CD14-positive monocyte (primary cell): ENCODE data around the gene TTLL11. TPM values are rescaled to one million over a fixed set of nuclear protein-coding genes. Genes with fewer than 3 reads are reported as not detected.

ENCODE experiments used
- DNase-seq, 3 donors: peaks; one replicate each; pipeline ENCODE4 v3.0.0-alpha.2; 2011 to 2022
- H2AFZ ChIP-seq: 2 replicates; pipeline ENCODE4 v1.6.0; 2012; ENCODE audit warnings: mild to moderate bottlenecking, low read depth, low read length, inconsistent platforms; ENCODE audit not compliant: insufficient read depth, poor library complexity, severe bottlenecking
- H3K27ac ChIP-seq, 2 donors: 1 replicate in 1 of 2; 2 replicates in 1 of 2; pipeline ENCODE4 v1.5.1; 2012 to 2013; ENCODE audit warnings: low read length in 2 of 2, control low read depth in 1 of 2, inconsistent platforms in 1 of 2, low read depth in 1 of 2, mild to moderate bottlenecking in 1 of 2
- H3K27me3 ChIP-seq, 2 donors: one replicate each; pipeline versions ENCODE4 v1.6.0 to v1.6.1; 2011 to 2013; ENCODE audit warnings: low read length in 2 of 2; ENCODE audit not compliant: control insufficient read depth in 2 of 2, insufficient read depth in 2 of 2
- H3K36me3 ChIP-seq, 2 donors: replicated peaks in 1 of 2; 1 replicate in 1 of 2; 2 replicates in 1 of 2; pipeline versions ENCODE4 v1.5.1 to v1.6.1; 2012 to 2013; ENCODE audit warnings: low read length in 2 of 2, control low read depth in 1 of 2, inconsistent platforms in 1 of 2, mild to moderate bottlenecking in 1 of 2; ENCODE audit not compliant: insufficient read depth in 2 of 2, control insufficient read depth in 1 of 2
- H3K4me1 ChIP-seq, 2 donors: 1 replicate in 1 of 2; 2 replicates in 1 of 2; pipeline versions ENCODE4 v1.5.1 to v1.6.1; 2012 to 2013; ENCODE audit warnings: low read length in 2 of 2, control low read depth in 1 of 2, inconsistent platforms in 1 of 2, mild to moderate bottlenecking in 1 of 2, moderate library complexity in 1 of 2; ENCODE audit not compliant: insufficient read depth in 2 of 2, control insufficient read depth in 1 of 2
- H3K4me2 ChIP-seq: replicated peaks from 2 replicates; pipeline ENCODE3; 2012; ENCODE audit warnings: low read length, moderate library complexity, mild to moderate bottlenecking; ENCODE audit not compliant: poor library complexity, severe bottlenecking; ENCODE audit errors: extremely low read depth
- H3K4me3 ChIP-seq, 3 experiments: fragments of 200-600 bp in 1 of 3; sonication (generic) in 1 of 3; replicated peaks in 1 of 3; 1 replicate in 2 of 3; 2 replicates in 1 of 3; pipeline ENCODE4 v1.5.1; 2011 to 2013; ENCODE audit warnings: low read length in 3 of 3, mild to moderate bottlenecking in 3 of 3, control low read depth in 2 of 3, low read depth in 2 of 3, inconsistent platforms in 1 of 3, moderate library complexity in 1 of 3
- H3K79me2 ChIP-seq: 2 replicates; pipeline ENCODE4 v1.6.0; 2012; ENCODE audit warnings: mild to moderate bottlenecking, control low read depth, inconsistent platforms, low read length, moderate library complexity; ENCODE audit not compliant: insufficient read depth
- H3K9ac ChIP-seq: 2 replicates; pipeline ENCODE4 v1.6.0; 2017; ENCODE audit warnings: low read length, mild to moderate bottlenecking; ENCODE audit not compliant: insufficient read depth, poor library complexity, severe bottlenecking
- H3K9me3 ChIP-seq, 2 donors: replicated peaks in 1 of 2; 1 replicate in 1 of 2; 2 replicates in 1 of 2; pipeline versions ENCODE4 v1.5.1 to v1.6.1; 2012 to 2013; ENCODE audit warnings: low read length in 2 of 2, control low read depth in 1 of 2; ENCODE audit not compliant: control insufficient read depth in 1 of 2, insufficient read depth in 1 of 2
- H4K20me1 ChIP-seq: 2 replicates; pipeline ENCODE4 v1.6.0; 2012; ENCODE audit warnings: mild to moderate bottlenecking, low read length, control low read depth, moderate library complexity; ENCODE audit not compliant: insufficient read depth
- H3K27ac Mint-ChIP-seq, 7 donors: one replicate each; pipeline ENCODE4 v1.8.0; 2020; ENCODE audit warnings: mild to moderate bottlenecking in 7 of 7, mixed read lengths in 7 of 7, moderate library complexity in 6 of 7, inconsistent platforms in 2 of 7
- H3K27me3 Mint-ChIP-seq, 3 donors: one replicate each; pipeline ENCODE4 v1.8.0; 2021 to 2022; ENCODE audit warnings: low read depth in 3 of 3, mild to moderate bottlenecking in 3 of 3, mixed read lengths in 3 of 3, moderate library complexity in 3 of 3, inconsistent platforms in 1 of 3
- H3K36me3 Mint-ChIP-seq, 2 donors: one replicate each; pipeline ENCODE4 v1.8.0; 2020; ENCODE audit warnings: mixed read lengths in 2 of 2, inconsistent platforms in 1 of 2, mild to moderate bottlenecking in 1 of 2
- H3K4me1 Mint-ChIP-seq: one replicate; pipeline ENCODE4 v1.8.0; 2020; ENCODE audit warnings: mild to moderate bottlenecking, mixed read lengths
- H3K4me3 Mint-ChIP-seq, 2 donors: one replicate each; pipeline ENCODE4 v1.8.0; 2020; ENCODE audit warnings: mild to moderate bottlenecking in 2 of 2, mixed read lengths in 2 of 2, moderate library complexity in 1 of 2
- H3K9me3 Mint-ChIP-seq, 7 donors: one replicate each; pipeline ENCODE4 v1.8.0; 2020 to 2022; ENCODE audit warnings: mixed read lengths in 7 of 7, mild to moderate bottlenecking in 6 of 7, moderate library complexity in 6 of 7, inconsistent platforms in 2 of 7
- WGBS: methylation state at CpG from one replicate; pipeline ENCODE4 v1.1.5; 2013; ENCODE audit warnings: missing lambda C conversion rate; ENCODE audit not compliant: insufficient coverage; 5-methylcytosine and 5-hydroxymethylcytosine counted together
- intact Hi-C, 2 donors: fragments of 100-400 bp; cut with micrococcal nuclease; formaldehyde crosslinking; loops; one replicate each; pipeline versions ENCODE4 v1.15.0 to v1.15.1; 2023
- polyA plus RNA-seq, 3 donors: library from polyadenylated mRNA; depleted of rRNA in 1 of 3; unstranded in 2 of 3; stranded (reverse) in 1 of 3; fragments of 300-500 nt in 2 of 3; fragments of >200 nt in 1 of 3; fragmentation: Illumina TruSeq in 2 of 3; gene quantifications; 1 replicate in 2 of 3; 2 replicates in 1 of 3; pipeline ENCODE4 v1.2.3, GENCODE V29; 2012 to 2021
- TF ChIP-seq, protein P1 (sequence below): fragments of 200-600 bp; IDR thresholded peaks from one replicate; pipeline ENCODE4 v1.8.0; 2022; ENCODE audit warnings: antibody characterized with exemption, mild to moderate bottlenecking

The TTLL11 gene
- polyA plus RNA-seq, 3 donors = 2.9 to 3.5 (median 3.1) TPM

DNA sequence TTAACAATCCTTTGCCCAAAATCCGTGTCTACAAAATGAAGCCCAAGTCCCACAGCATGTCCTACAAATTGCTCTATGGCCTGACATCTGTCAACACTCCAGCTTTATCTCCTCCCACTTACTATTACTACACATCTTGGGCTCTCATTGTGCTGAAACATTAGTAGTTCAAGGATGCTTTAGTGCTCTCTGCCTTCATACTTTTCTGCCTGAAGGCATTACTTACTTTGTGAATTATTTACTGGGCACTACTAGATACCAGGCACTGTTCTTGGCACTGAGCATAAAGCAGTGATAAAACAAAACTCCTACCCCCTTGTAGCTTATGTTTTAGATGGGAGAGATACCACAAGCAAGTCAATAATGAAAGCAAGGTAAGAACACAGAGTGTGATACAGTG, 113.4 kb downstream of the TTLL11 start:
- H3K79me2 ChIP-seq = no peaks in the 10 kb centered on the region
- H3K4me1 ChIP-seq = no peaks in the 10 kb centered on the region
- TF ChIP-seq, protein P1, sequence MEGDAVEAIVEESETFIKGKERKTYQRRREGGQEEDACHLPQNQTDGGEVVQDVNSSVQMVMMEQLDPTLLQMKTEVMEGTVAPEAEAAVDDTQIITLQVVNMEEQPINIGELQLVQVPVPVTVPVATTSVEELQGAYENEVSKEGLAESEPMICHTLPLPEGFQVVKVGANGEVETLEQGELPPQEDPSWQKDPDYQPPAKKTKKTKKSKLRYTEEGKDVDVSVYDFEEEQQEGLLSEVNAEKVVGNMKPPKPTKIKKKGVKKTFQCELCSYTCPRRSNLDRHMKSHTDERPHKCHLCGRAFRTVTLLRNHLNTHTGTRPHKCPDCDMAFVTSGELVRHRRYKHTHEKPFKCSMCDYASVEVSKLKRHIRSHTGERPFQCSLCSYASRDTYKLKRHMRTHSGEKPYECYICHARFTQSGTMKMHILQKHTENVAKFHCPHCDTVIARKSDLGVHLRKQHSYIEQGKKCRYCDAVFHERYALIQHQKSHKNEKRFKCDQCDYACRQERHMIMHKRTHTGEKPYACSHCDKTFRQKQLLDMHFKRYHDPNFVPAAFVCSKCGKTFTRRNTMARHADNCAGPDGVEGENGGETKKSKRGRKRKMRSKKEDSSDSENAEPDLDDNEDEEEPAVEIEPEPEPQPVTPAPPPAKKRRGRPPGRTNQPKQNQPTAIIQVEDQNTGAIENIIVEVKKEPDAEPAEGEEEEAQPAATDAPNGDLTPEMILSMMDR = no peak
- DNase-seq = no peak
- Mint-ChIP-seq H3K4me1 (no peaks in the 10 kb centered on the region), H3K27me3 (peaks cover 2 to 4% (median 4%) of the 10 kb centered on the region in 3 donors), H3K9me3 (peaks cover 2 to 24% (median 9%) of the 10 kb centered on the region in 7 donors), H3K27ac (no peak overlapping the region), H3K36me3 (peaks cover 0 to 6% of the 10 kb centered on the region in 2 donors), H3K4me3 (no peak overlapping the region)
- no peaks in the 10 kb centered on the region for H4K20me1 ChIP-seq
- intact Hi-C loops = no loop called here
- peaks cover 0 to 3% of the 10 kb centered on the region in 2 donors for H3K9me3 ChIP-seq
- no peak overlapping the region for H3K4me2 ChIP-seq
- no peaks in the 10 kb centered on the region for H3K27me3 ChIP-seq
- 80% methylated on average over 1 of the region's 1 CpG for WGBS
- no peaks in the 10 kb centered on the region for H3K36me3 ChIP-seq
- no peak overlapping the region for H3K4me3 ChIP-seq
- no peak overlapping the region for H2AFZ ChIP-seq
- no peak overlapping the region for H3K9ac ChIP-seq
- no peak overlapping the region for H3K27ac ChIP-seq

DNA sequence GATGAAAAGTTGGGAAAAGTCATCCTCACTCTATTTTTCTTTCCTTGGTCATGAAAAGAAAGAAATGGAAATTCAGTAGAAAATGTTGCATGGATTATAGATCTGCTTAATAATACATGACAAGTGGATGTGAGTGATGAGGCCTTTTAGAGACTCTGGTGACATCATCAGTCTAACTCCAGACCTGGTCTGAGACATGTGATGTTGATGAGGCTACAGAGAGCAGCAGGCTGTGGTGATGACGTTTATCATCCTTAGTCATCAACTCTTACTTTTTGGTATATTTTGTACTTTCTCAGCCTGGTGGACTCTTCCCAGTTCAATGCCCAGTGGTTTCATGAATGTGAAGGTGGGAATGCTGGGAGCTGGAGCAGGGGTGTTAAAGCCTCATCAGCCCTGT, 116.4 kb downstream of the TTLL11 start:
- TF ChIP-seq, protein P1 = no peak
- Histone ChIP-seq H4K20me1 (no peaks in the 10 kb centered on the region), H3K4me2 (no peak overlapping the region), H3K9ac (no peak overlapping the region), H3K27ac (no peak overlapping the region), H3K27me3 (no peaks in the 10 kb centered on the region), H3K4me3 (no peak overlapping the region), H3K79me2 (no peaks in the 10 kb centered on the region), H3K9me3 (peaks cover 0 to 3% of the 10 kb centered on the region in 2 donors), H3K4me1 (no peaks in the 10 kb centered on the region), H2AFZ (no peak overlapping the region), H3K36me3 (no peaks in the 10 kb centered on the region)
- H3K36me3 Mint-ChIP-seq = peaks cover 0 to 3% of the 10 kb centered on the region in 2 donors
- peak in 1 of 3 donors; percentile 11 for DNase-seq
- H3K4me3 Mint-ChIP-seq = no peak overlapping the region
- WGBS = no CpG with 5 or more reads among the region's 1 CpG
- no peak overlapping the region for H3K27ac Mint-ChIP-seq
- H3K27me3 Mint-ChIP-seq = peaks cover 0 to 2% (median 2%) of the 10 kb centered on the region in 3 donors
- intact Hi-C loops = no loop called here
- H3K4me1 Mint-ChIP-seq = no peaks in the 10 kb centered on the region
- peaks cover 2 to 11% (median 8%) of the 10 kb centered on the region in 7 donors for H3K9me3 Mint-ChIP-seq
